RWPE2 (cell line): Measurements from ENCODE around the gene VRTN.
"Not testable (repeated sequence)": the region's sequence is repeated elsewhere in the genome, so short reads cannot be mapped to it uniquely, and the experiment has no call there.

Source experiments
- ATAC-seq: fragments of 200-7000 bp; cut with Tn5 transposase; 3 replicates; pipeline ENCODE4 v1.9.1; 2021; ENCODE audit warnings: low read depth
- DNase-seq: peaks from one replicate; pipeline ENCODE4 v3.0.0-alpha.2; 2020; ENCODE audit warnings: low spot score
- H3K27ac ChIP-seq: fragments of 450-650 bp; 2 replicates; pipeline ENCODE4 v1.5.1; 2017; ENCODE audit warnings: mild to moderate bottlenecking; ENCODE audit not compliant: poor library complexity, severe bottlenecking
- H3K27me3 ChIP-seq: fragments of 250-450 bp; sonication (Bioruptor Pico); 2 replicates; pipeline ENCODE4 v1.5.1; 2021; ENCODE audit warnings: mild to moderate bottlenecking, moderate library complexity; ENCODE audit not compliant: insufficient read depth, poor library complexity, severe bottlenecking
- H3K36me3 ChIP-seq: fragments of 250-450 bp; sonication (Bioruptor Pico); 2 replicates; pipeline ENCODE4 v1.5.1; 2020; ENCODE audit warnings: low read depth, mild to moderate bottlenecking, moderate library complexity
- H3K4me1 ChIP-seq: fragments of 250-450 bp; sonication (Bioruptor Pico); 2 replicates; pipeline ENCODE4 v1.5.1; 2021; ENCODE audit warnings: mild to moderate bottlenecking, moderate library complexity; ENCODE audit not compliant: insufficient read depth, poor library complexity, severe bottlenecking
- H3K4me3 ChIP-seq: fragments of 250-450 bp; sonication (Bioruptor Pico); 2 replicates; pipeline ENCODE4 v1.5.1; 2021; ENCODE audit warnings: mild to moderate bottlenecking, moderate library complexity; ENCODE audit not compliant: severe bottlenecking
- H3K9me3 ChIP-seq: fragments of 250-450 bp; sonication (Bioruptor Pico); 2 replicates; pipeline ENCODE4 v1.5.1; 2021; ENCODE audit warnings: mild to moderate bottlenecking, moderate library complexity; ENCODE audit not compliant: severe bottlenecking
- CTCF ChIP-seq: fragments of 450-650 bp; IDR thresholded peaks from one replicate; pipeline ENCODE4 v1.5.1; 2017; ENCODE audit warnings: mild to moderate bottlenecking, moderate library complexity; ENCODE audit not compliant: poor library complexity, severe bottlenecking

The VRTN gene

GRCh38 chr14:74313601-74314000 is 34.7 kb upstream of the VRTN start:
- no peak overlapping the region for H3K4me3 ChIP-seq
- H3K27ac ChIP-seq: no peak overlapping the region
- no peaks in the 10 kb centered on the region for H3K9me3 ChIP-seq
- H3K36me3 ChIP-seq: no peaks in the 10 kb centered on the region
- no peak for ATAC-seq
- H3K4me1 ChIP-seq: no peaks in the 10 kb centered on the region
- H3K27me3 ChIP-seq: no peaks in the 10 kb centered on the region
- no peak for DNase-seq
- no peak for TF ChIP-seq CTCF

- ATAC-seq (no peak), DNase-seq (no peak)
- Histone ChIP-seq H3K27me3 (no peaks in the 10 kb centered on the region), H3K36me3 (no peaks in the 10 kb centered on the region), H3K4me1 (no peaks in the 10 kb centered on the region), H3K9me3 (no peaks in the 10 kb centered on the region), H3K27ac (no peak overlapping the region), H3K4me3 (no peak overlapping the region)
- TF ChIP-seq CTCF: no peak
These were observed 33.7 kb upstream of the VRTN start for GRCh38 chr14:74314576-74314975.

GRCh38 chr14:74324931-74325361 is 23.3 kb upstream of the VRTN start:
- Histone ChIP-seq H3K36me3 (no peaks in the 10 kb centered on the region), H3K4me1 (no peaks in the 10 kb centered on the region), H3K9me3 (no peaks in the 10 kb centered on the region), H3K27me3 (no peaks in the 10 kb centered on the region), H3K27ac (no peak overlapping the region), H3K4me3 (no peak overlapping the region)
- TF ChIP-seq CTCF: peak; percentile 90
- ATAC-seq: 0 out of 3 replicates have a peak, but pooled peaks have one; percentile 29
- DNase-seq: no peak

- H3K27ac ChIP-seq: no peak overlapping the region
- ATAC-seq: no peak
- no peak for DNase-seq
- H3K4me3 ChIP-seq: no peak overlapping the region
- no peaks in the 10 kb centered on the region for H3K36me3 ChIP-seq
- TF ChIP-seq CTCF: no peak
- H3K4me1 ChIP-seq: no peaks in the 10 kb centered on the region
- no peaks in the 10 kb centered on the region for H3K9me3 ChIP-seq
- no peaks in the 10 kb centered on the region for H3K27me3 ChIP-seq
These were observed 22.8 kb upstream of the VRTN start for GRCh38 chr14:74325446-74325845.

GRCh38 chr14:74326369-74327152 is 21.7 kb upstream of the VRTN start:
- Histone ChIP-seq H3K27me3 (no peaks in the 10 kb centered on the region), H3K27ac (no peak overlapping the region), H3K9me3 (no peaks in the 10 kb centered on the region), H3K4me3 (no peak overlapping the region), H3K4me1 (no peaks in the 10 kb centered on the region), H3K36me3 (no peaks in the 10 kb centered on the region)
- TF ChIP-seq CTCF: no peak
- 0 out of 3 replicates have a peak, but pooled peaks have one; percentile 27 for ATAC-seq
- DNase-seq: no peak

GRCh38 chr14:74329950-74330552 is 18.2 kb upstream of the VRTN start:
- H3K4me3 ChIP-seq, ATAC-seq, DNase-seq, H3K4me1 ChIP-seq, H3K27ac ChIP-seq, H3K36me3 ChIP-seq, H3K27me3 ChIP-seq, H3K9me3 ChIP-seq: not testable (repeated sequence)
